Measurements from ENCODE around the gene MIGA1. TPM values are rescaled to one million over a fixed set of nuclear protein-coding genes. Genes with fewer than 3 reads are reported as not detected.
A peak's percentile ranks its signal among the peaks of the same experiment; 100 is the strongest.

The MIGA1 gene
- total and polyA plus RNA-seq, 2 of the 13 experiments (the other 11 are each of a cell fraction or from before 2014, with no cell fraction given): 3.8 to 6.6 TPM

DNA sequence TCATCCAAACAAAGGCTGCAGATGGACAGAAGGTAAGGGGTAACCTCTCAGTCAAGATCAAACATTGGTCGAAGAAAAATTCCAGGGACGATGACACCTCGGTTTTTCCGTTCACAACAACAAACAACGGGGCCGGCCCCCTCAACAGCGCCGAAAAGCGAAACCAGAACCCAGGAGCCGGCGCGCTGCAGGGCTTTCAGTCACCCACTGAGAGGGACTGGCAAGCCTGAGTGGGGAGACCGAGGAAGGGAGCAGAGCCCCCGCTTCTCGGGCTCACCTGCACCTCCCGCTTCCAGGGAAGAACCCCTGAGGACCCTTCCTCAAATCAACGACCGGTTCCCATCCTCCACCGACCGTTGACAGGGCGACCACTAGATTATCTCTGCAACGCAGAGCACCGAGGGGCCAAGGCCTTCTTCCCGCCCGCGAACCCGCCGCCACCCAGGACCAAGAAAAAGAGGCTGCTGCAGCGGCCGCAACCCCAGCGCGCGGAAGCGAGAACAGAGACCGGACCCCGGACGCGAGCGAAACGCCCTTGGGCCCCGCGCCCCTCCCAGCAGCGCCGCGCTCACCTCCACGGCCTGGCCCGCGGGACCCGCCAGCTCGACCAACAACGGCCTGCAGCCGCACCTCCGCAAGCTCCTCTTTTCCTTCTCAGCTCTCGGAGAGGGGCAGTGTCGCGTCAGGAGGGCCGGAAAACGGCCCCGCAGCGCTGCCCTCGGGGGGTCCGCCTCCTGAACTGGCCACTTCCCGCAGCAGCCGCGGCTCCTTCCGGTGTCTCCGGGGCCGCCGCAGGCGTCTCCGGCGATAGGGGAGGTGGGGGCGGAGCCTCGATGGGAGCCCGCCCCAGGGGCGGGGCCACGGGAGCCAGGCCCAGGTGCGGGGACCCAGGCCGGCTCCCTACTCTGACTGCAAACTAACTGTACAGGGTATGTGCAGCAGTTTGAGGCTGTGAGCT is 20.1 kb upstream of the MIGA1 start, which contains the start of gene USP33 (continued):
- TF ChIP-seq, protein P1, sequence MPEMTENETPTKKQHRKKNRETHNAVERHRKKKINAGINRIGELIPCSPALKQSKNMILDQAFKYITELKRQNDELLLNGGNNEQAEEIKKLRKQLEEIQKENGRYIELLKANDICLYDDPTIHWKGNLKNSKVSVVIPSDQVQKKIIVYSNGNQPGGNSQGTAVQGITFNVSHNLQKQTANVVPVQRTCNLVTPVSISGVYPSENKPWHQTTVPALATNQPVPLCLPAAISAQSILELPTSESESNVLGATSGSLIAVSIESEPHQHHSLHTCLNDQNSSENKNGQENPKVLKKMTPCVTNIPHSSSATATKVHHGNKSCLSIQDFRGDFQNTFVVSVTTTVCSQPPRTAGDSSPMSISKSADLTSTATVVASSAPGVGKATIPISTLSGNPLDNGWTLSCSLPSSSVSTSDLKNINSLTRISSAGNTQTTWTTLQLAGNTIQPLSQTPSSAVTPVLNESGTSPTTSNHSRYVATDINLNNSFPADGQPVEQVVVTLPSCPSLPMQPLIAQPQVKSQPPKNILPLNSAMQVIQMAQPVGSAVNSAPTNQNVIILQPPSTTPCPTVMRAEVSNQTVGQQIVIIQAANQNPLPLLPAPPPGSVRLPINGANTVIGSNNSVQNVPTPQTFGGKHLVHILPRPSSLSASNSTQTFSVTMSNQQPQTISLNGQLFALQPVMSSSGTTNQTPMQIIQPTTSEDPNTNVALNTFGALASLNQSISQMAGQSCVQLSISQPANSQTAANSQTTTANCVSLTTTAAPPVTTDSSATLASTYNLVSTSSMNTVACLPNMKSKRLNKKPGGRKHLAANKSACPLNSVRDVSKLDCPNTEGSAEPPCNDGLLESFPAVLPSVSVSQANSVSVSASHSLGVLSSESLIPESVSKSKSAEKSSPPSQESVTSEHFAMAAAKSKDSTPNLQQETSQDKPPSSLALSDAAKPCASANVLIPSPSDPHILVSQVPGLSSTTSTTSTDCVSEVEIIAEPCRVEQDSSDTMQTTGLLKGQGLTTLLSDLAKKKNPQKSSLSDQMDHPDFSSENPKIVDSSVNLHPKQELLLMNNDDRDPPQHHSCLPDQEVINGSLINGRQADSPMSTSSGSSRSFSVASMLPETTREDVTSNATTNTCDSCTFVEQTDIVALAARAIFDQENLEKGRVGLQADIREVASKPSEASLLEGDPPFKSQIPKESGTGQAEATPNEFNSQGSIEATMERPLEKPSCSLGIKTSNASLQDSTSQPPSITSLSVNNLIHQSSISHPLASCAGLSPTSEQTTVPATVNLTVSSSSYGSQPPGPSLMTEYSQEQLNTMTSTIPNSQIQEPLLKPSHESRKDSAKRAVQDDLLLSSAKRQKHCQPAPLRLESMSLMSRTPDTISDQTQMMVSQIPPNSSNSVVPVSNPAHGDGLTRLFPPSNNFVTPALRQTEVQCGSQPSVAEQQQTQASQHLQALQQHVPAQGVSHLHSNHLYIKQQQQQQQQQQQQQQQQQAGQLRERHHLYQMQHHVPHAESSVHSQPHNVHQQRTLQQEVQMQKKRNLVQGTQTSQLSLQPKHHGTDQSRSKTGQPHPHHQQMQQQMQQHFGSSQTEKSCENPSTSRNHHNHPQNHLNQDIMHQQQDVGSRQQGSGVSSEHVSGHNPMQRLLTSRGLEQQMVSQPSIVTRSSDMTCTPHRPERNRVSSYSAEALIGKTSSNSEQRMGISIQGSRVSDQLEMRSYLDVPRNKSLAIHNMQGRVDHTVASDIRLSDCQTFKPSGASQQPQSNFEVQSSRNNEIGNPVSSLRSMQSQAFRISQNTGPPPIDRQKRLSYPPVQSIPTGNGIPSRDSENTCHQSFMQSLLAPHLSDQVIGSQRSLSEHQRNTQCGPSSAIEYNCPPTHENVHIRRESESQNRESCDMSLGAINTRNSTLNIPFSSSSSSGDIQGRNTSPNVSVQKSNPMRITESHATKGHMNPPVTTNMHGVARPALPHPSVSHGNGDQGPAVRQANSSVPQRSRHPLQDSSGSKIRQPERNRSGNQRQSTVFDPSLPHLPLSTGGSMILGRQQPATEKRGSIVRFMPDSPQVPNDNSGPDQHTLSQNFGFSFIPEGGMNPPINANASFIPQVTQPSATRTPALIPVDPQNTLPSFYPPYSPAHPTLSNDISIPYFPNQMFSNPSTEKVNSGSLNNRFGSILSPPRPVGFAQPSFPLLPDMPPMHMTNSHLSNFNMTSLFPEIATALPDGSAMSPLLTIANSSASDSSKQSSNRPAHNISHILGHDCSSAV (CRISPR knock-in tag; IDR thresholded peaks at IDR 0.05; ENCODE audit: borderline replicate concordance): no peak
- TF ChIP-seq NFKB2 (CRISPR knock-in tag; IDR thresholded peaks at IDR 0.05; ENCODE audit: borderline replicate concordance): peak; percentile 34; the same call in 1 of the 2 replicates
- TF ChIP-seq, protein P2, sequence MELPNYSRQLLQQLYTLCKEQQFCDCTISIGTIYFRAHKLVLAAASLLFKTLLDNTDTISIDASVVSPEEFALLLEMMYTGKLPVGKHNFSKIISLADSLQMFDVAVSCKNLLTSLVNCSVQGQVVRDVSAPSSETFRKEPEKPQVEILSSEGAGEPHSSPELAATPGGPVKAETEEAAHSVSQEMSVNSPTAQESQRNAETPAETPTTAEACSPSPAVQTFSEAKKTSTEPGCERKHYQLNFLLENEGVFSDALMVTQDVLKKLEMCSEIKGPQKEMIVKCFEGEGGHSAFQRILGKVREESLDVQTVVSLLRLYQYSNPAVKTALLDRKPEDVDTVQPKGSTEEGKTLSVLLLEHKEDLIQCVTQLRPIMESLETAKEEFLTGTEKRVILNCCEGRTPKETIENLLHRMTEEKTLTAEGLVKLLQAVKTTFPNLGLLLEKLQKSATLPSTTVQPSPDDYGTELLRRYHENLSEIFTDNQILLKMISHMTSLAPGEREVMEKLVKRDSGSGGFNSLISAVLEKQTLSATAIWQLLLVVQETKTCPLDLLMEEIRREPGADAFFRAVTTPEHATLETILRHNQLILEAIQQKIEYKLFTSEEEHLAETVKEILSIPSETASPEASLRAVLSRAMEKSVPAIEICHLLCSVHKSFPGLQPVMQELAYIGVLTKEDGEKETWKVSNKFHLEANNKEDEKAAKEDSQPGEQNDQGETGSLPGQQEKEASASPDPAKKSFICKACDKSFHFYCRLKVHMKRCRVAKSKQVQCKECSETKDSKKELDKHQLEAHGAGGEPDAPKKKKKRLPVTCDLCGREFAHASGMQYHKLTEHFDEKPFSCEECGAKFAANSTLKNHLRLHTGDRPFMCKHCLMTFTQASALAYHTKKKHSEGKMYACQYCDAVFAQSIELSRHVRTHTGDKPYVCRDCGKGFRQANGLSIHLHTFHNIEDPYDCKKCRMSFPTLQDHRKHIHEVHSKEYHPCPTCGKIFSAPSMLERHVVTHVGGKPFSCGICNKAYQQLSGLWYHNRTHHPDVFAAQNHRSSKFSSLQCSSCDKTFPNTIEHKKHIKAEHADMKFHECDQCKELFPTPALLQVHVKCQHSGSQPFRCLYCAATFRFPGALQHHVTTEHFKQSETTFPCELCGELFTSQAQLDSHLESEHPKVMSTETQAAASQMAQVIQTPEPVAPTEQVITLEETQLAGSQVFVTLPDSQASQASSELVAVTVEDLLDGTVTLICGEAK (IDR thresholded peaks at IDR 0.05): no peak
- TF ChIP-seq, protein P2 (CRISPR knock-in tag; IDR thresholded peaks at IDR 0.05): peak; percentile 24; the same call in 1 of the 2 replicates
- no peak for TF ChIP-seq STAT5B (CRISPR knock-in tag; IDR thresholded peaks at IDR 0.05)
- no peak for TF ChIP-seq ATM (IDR thresholded peaks at IDR 0.05; ENCODE audit: borderline replicate concordance)
- no peak for TF ChIP-seq PBX3 (CRISPR knock-in tag; IDR thresholded peaks at IDR 0.05; ENCODE audit: borderline replicate concordance)
- no peak for TF ChIP-seq JDP2 (CRISPR knock-in tag; IDR thresholded peaks at IDR 0.05; ENCODE audit: borderline replicate concordance)
- TF ChIP-seq ZNF747 (CRISPR knock-in tag; IDR thresholded peaks at IDR 0.05; ENCODE audit: borderline replicate concordance): no peak

Measured in HepG2 (cell line).